HG03135 (cell line): ENCODE data around the gene TCF12.
A peak's percentile ranks its signal among the peaks of the same experiment; 100 is the strongest.

ENCODE experiments used
- ATAC-seq: cut with Tn5 transposase; IDR thresholded peaks from one replicate; pipeline ENCODE4 v1.9.1; 2021; ENCODE audit warnings: mild to moderate bottlenecking, moderate library complexity; ENCODE audit not compliant: unreplicated experiment

TCF12 gene

GRCh38 chr15:57285386-57285785 is 366.9 kb downstream of the TCF12 start:
- ATAC-seq, result no peak

GRCh38 chr15:57286446-57287122 is 368.1 kb downstream of the TCF12 start:
- no peak for ATAC-seq

GRCh38 chr15:57287123-57287521 is 368.7 kb downstream of the TCF12 start:
- no peak for ATAC-seq

GRCh38 chr15:57288926-57289580 is 370.6 kb downstream of the TCF12 start:
- no peak for ATAC-seq

DNA sequence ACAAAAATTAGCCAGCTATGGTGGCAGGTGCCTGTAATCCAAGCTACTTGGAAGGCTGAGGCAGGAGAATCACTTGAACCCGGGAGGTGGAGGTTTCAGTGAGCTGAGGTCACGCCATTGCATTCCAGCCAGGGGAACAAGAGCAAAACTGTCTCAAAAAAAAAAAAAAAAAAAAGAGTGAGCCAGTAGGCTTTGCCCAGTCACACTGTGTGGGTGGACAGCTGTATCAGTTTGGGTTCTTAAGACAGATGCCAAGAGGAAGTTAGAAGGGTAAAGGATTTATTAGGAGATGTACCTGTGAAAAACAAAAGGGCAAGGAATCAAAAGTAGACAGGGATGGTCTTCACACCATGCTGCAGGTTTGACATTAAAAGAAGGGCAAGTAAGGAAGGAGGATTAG is 371.7 kb downstream of the TCF12 start:
- no peak for ATAC-seq

GRCh38 chr15:57290826-57291225 is 372.4 kb downstream of the TCF12 start:
- no peak for ATAC-seq

DNA sequence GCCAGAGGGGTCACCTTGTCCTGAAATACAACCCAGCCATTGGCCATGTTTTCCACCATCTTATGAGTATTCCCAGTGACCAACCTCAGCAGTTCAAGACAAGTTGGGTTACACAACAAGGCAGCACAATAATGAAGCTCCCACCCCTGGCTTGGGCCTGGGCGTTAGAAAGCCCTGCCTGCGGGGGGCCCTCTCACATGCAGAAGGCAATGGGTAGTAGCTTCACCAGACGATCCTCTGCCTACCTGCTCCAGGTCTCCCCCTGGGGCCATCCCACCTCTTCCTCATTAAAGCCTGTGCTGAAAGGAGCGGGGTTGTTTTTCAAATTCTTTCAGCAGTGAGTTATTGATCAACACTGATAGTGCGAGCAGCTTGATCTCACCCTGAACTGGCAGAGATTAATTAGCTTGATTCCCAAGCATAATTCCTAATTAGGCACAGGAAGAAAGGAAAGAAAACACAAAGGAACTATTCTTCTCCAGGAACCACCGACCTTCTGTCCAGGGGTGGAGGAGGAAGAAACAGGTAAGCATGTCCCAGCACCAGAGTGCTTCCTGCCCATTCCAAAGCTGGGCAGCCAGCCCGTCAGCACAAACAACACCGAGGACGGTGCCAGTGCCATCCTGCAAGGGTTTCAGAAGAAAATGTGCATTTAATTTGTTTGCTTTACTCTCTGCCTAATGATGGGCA is 378.2 kb downstream of the TCF12 start:
- ATAC-seq, result no peak

GRCh38 chr15:57297163-57297593 is 378.7 kb downstream of the TCF12 start:
- ATAC-seq, result no peak

GRCh38 chr15:57297630-57298029 is 379.2 kb downstream of the TCF12 start:
- ATAC-seq, result no peak

GRCh38 chr15:57298204-57298603 is 379.8 kb downstream of the TCF12 start:
- no peak for ATAC-seq

- no peak for ATAC-seq
Observed at GRCh38 chr15:57298843-57299550, 380.6 kb downstream of the TCF12 start.

GRCh38 chr15:57301307-57301706 is 382.9 kb downstream of the TCF12 start:
- no peak for ATAC-seq

DNA sequence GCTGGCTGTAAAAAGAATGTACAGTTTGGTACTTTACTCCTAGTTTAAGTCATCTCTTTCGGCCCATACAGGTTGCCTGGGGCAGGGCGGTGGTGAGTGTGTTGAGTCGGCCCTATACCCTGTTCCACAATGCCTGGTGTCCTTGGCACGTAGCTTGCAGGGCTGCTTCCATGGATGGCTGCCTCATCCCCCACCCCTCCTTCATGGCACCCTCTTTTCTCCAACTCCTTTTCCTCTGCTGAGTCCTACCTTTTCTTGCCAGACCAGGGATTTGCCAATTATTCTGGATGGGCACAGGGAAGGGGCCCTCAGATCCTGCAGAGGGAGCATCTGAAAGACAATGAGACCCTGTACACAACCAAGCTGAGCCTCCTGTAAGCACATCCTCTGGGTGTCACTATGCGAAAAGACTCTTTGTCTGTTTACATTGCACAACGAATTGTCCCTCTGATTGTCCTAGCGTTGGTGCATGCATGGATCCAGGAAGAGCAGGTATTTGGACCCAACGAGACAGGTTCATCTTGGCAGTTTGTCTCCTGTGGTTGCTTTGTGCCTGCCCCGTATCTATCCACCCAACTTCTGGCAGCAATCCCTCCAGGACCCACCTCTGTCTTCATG is 384.3 kb downstream of the TCF12 start:
- no peak for ATAC-seq

DNA sequence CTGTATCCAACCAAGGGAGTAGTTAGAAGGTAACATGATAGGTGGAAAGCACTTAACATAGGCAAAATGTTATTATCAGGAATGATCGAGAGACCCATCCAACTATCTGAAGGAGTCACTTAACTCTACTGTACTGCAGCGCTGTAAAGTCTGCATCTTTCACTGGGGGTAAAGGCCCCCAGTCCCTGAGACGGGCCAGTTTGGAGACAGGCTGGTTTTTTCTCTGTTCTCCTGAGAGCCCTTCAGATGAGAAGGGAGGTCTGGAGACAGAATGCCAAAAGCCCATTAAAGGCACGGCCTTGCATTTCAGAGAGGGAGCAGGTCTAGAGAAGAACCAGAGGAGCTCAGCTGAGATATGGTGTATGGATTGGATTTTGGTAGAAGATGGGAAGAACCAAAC is 386.6 kb downstream of the TCF12 start:
- no peak for ATAC-seq

DNA sequence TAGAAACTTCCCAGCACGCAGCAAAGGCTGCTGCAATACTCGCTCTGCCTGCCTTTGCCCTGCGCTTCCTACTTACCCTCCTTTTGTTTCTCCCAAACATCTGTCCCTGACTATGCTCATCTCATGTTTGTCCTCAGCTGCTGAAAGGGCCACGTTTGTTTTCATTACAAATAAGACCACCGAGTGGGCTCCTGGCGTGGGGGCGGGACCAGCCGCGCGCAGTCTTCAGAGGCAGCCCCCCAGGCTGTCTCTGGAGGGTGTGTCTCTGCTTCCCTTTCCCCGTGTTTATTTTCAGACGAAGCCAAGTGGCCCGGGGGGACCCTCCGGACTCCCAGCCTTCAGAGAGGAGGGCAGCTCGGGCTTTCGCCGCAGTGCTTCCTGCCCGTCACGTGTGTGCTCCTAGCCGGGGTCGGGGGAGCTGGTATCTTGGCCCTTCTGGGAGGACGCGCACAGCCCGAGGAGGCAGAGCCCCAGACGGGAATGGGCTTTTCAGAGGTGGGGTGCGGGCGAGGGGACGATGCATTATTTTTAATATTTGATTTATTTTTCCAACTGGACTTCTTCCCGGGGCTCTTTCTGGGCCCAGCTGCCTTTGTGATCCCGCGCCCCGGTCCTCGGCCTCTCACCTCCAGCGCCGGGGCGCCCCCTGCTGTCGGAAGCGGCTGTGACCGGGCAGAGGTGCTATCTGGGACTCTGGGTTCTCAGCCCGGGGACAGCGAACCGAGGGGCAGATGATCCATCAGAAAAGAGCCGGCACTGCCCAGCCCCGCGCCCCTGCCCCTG is 387.9 kb downstream of the TCF12 start:
- peak; percentile 61 for ATAC-seq

DNA sequence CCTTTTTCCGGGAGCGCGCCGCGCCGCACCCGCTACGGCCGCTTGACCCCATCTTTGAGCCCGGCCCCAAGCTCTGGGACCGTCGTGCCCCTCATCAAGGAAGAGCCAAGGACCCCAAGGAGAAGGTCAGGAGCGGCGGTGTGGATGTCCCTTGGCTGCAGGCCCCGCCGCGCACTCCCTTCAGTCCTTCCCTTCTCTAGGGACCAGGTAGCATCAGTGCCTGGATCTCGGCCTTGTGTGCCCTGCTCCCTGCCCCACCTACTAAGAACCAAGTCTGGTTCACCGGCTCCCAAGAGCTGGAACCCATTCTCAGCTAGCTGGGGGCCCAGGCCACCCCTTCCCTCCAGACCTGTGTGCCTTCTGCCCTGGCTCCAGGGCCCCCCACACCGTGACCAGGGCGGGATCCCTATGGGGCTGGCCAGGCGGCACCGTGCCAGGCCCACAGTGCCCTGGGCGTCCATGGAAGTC is 388.5 kb downstream of the TCF12 start:
- no peak for ATAC-seq

GRCh38 chr15:57307527-57308169 is 389.2 kb downstream of the TCF12 start:
- ATAC-seq, result no peak

GRCh38 chr15:57308170-57308545 is 389.7 kb downstream of the TCF12 start:
- ATAC-seq, result no peak

DNA sequence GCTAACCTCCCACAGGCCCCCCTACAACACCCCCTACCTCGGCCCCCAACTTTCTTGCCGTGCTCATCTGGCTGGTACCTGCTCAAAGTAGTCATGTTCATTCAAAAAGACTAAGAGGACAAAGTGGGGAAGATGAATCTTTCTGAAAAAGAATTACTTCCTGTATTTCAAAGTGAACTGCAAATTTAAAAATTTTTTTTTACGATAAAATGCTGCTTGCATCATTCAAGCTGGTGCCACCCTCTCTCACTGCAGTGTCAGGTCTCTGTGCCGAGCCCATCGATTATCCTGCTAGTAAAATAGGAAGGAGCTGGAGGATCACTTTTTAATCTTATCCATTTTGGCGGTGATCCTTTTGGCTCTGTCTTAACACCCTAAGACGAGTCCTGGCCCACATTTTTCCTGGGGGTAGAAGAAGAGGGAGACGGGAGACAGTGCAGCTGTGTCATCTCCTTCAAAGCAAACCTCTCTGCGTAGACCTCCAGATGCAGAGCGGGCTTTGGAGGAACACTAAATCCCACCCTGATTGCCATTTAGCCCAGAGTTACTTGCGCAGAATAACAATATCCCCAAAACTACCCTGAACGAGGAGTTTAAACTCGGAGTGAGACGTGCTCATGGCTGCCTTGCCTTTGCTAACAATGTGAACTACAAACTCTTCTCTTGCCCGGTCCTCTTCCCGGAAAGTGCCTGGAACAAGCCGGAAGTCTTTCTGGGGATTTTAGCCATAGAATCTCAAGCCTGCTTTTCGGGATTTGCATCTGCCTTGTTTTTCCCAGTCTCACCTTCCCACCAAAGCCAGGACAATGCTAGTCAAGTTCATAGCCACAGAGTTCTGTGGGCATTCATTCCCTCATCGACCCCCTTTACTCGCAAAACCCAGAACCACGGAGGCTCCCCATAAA is 391.7 kb downstream of the TCF12 start:
- ATAC-seq, result no peak
